GM19324 (cell line): Measurements from ENCODE around the gene C11orf24.

ENCODE experiments used
- ATAC-seq: cut with Tn5 transposase; IDR thresholded peaks from one replicate; pipeline ENCODE4 v1.9.1; 2021; ENCODE audit warnings: mild to moderate bottlenecking, moderate library complexity; ENCODE audit not compliant: unreplicated experiment, low FRiP score

The C11orf24 gene

DNA sequence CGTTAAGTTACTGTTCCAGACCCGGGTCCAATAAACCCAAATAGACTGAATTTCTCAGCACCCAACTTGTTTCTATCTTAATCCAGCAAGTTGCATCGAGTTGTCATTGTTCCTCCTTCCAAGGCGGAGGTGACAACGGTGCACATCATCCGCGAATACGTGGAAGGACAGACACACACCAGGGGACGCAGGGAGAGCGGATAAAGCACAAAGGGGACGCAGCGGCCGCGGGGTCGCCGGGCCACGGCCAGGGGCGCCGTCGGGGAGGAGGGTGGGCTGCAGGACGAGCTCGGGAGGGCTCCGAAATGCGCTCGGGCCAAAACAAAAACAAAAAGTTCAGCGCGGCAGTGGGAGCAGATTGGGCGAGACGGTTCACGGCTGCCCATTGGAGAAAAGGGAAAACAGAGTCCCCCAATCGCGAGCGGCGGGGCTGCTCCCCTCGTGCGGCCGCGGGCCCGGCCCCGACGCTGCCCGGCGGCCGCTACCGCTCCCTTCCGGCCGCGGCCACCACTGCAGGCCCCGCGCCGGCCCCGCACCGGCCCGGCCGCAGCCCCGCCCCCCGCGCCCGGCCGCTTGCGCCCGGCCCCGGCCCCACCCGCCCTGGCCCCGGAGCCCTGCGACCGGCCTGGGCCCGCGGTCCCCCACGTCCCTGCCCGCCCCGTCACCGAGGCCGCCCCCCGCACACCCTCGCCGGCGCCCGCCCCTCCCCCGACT lies 59.2 kb downstream of the C11orf24 start:
- ATAC-seq, result peak; percentile 50

GRCh38 chr11:68211546-68211945 lies 60.2 kb downstream of the C11orf24 start:
- ATAC-seq, result no peak
